Subcutaneous preadipocyte (primary cell): Measurements from ENCODE around the gene DPY19L1. TPM values are rescaled to one million over a fixed set of nuclear protein-coding genes. Genes with fewer than 3 reads are reported as not detected.

ENCODE experiments used
- small RNA-seq: library from RNA; depleted of rRNA; stranded (forward); fragments of <200 nt; gene quantifications from one replicate; pipeline ENCODE3, GENCODE V24; 2012
- total RNA-seq: library from RNA; depleted of rRNA; stranded (reverse); fragments of >200 nt; gene quantifications from 2 replicates; pipeline ENCODE4 v1.2.3, GENCODE V29; 2012

The DPY19L1 gene
- 22.4 and 34.6 TPM in 2 replicates for total RNA-seq

DNA sequence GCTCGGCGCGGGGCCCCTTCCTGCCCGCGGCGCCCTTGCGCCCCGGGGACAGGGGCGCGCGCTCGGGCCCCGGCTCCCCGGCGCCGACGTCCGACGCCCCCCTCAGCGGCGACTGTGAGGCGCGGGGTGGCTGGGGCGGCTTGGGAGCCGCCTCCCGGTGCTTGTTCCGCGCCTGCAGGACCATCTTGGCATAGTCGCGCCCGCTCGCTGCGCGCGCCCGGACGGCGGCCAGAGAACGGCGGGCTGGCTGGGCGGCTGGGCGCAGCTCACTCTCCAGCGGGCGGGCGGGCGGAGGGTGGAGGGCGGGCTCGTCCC lies at the start of gene DPY19L1:
Gene DPY19L1 (minus strand): TSS at position 275 of the 315 bp plus-strand sequence. CDS start 91 bp downstream, at position 184.

Small RNAs within 50 kb of the gene (small RNA-seq; reads per million reads assigned to genes)
- gene MIR548N (1.1 reads per million, percentile 61 among the genes with 10 or more reads in this experiment), gene RF00322 (not detected)

Other genes starting within 250 kb of the DPY19L1 start
- 0.59 TPM in 1 of 2 replicates, not detected in the other for gene TBX20, start 216.6 kb upstream of the DPY19L1 start, total RNA-seq